ENCODE data around the gene RBM19.

Gene RBM19

DNA sequence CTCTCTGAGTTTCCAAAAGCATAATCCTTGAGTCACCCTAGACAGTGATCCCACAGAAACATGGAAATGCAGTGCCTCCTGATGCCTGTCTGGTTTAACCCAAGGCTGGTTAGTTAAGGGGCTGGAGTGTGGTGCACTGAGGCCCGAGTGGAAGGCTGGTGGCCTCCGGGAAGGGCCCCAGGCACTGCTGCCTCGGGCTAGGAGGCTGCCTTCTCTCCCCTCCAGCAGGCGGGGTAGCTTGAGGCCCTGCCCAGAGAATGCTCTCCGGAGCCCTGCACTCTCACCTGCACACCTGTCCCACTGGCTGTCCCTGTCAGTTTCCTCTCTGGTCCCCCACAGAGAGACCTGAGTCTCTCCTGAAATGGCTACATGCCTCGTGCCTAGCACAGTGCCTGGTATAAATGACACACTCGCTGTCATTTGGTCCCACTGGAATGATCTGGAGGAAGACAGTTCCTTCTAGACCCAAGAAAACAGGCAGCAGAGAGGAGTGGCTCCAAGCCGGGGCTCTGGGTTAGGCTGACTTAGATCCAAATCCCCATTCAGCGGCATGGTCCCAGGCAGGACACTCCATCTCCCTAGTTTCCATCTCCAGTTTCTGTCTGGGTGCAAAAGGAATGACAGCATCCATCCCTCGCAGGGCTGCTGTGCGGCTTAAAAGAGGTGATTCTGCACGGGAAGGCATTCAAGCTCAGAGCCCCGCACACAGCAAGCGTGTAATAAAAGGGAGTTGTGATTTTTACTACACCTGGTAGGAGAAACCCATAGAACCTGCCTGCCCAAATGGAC, 54.0 kb downstream of the RBM19 start:
- no peak for DNase-seq
- no peaks in the 10 kb centered on the region for H3K4me1 ChIP-seq (ENCODE audit: control extremely low read depth in 1 of 4, control insufficient read depth in 4 of 4, insufficient read depth in 4 of 4, low read length in 3 of 4)
- H3K27me3 ChIP-seq (replicated peaks in 2 of 5; ENCODE audit: control insufficient read depth in 4 of 5, insufficient read depth in 5 of 5, low read length in 4 of 5), result no peaks in the 10 kb centered on the region
- CTCF ChIA-PET, result interaction anchor here (1.1 kb wide), 2 partner anchors 12 to 19 kb away, joined by 3 to 5 read pairs; no protein-coding TSS in a partner anchor
- POLR2A ChIA-PET, result no interaction called here
- H3K4me3 ChIP-seq (ENCODE audit: control insufficient read depth in 1 of 7, extremely low read depth in 1 of 7, insufficient read depth in 4 of 7, low read depth in 2 of 7, low read length in 6 of 7), result no peak overlapping the region
- H3K36me3 ChIP-seq (ENCODE audit: control insufficient read depth in 4 of 4, insufficient read depth in 4 of 4, low read length in 3 of 4), result peaks cover 9 to 65% (median 41%) of the 10 kb centered on the region in 4 experiments
- 96% methylated on average over 14 of the region's 14 CpGs for WGBS (ENCODE audit: insufficient coverage)
- H3K9me3 ChIP-seq (ENCODE audit: control extremely low read depth in 1 of 5, control insufficient read depth in 4 of 5, insufficient read depth in 2 of 5, low read depth in 1 of 5, low read length in 4 of 5), result no peaks in the 10 kb centered on the region
- no peak overlapping the region for H3K27ac ChIP-seq (ENCODE audit: insufficient read depth in 1 of 2, low read depth in 1 of 2, low read length in 2 of 2, poor library complexity in 1 of 2, severe bottlenecking in 2 of 2)

DNA sequence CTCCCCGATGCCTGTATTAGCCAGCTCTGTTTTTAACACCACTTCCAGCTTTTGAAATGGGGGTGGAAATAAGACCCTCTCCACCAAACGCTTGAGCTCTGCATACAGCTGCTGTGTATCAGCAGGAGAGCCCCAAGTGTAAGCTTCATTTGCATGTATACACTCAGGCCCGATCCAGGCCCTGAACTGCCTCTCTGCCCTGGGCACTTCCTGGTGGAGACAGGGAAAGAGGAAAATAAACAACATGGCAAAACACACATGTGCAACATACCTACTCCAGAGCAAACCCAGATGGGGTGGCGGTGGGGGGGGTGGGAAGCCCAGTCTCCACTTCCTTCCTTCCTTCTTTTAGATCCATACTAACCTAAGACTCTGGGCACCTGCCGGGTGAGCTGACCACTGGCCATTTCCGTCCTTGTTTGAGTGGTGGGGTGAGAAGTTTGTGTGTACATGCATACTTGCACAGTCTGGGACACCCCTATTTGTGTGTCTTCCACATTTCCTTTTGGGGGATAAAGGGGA, 55.3 kb downstream of the RBM19 start:
- Histone ChIP-seq H3K27ac (ENCODE audit: insufficient read depth in 1 of 2, low read depth in 1 of 2, low read length in 2 of 2, poor library complexity in 1 of 2, severe bottlenecking in 2 of 2) (no peak overlapping the region), H3K4me3 (ENCODE audit: control insufficient read depth in 1 of 7, extremely low read depth in 1 of 7, insufficient read depth in 4 of 7, low read depth in 2 of 7, low read length in 6 of 7) (no peak overlapping the region), H3K36me3 (ENCODE audit: control insufficient read depth in 4 of 4, insufficient read depth in 4 of 4, low read length in 3 of 4) (peaks cover 4 to 67% (median 42%) of the 10 kb centered on the region in 4 experiments), H3K9me3 (ENCODE audit: control extremely low read depth in 1 of 5, control insufficient read depth in 4 of 5, insufficient read depth in 2 of 5, low read depth in 1 of 5, low read length in 4 of 5) (no peaks in the 10 kb centered on the region), H3K4me1 (ENCODE audit: control extremely low read depth in 1 of 4, control insufficient read depth in 4 of 4, insufficient read depth in 4 of 4, low read length in 3 of 4) (no peaks in the 10 kb centered on the region), H3K27me3 (replicated peaks in 2 of 5; ENCODE audit: control insufficient read depth in 4 of 5, insufficient read depth in 5 of 5, low read length in 4 of 5) (no peaks in the 10 kb centered on the region)
- WGBS (ENCODE audit: insufficient coverage), result 94% methylated on average over 2 of the region's 6 CpGs
- ChIA-PET POLR2A (no interaction called here), CTCF (interaction anchor here (0.5 kb wide), 1 partner anchor 886 kb away, joined by 3 read pairs; no protein-coding TSS in a partner anchor)
- no peak for DNase-seq

DNA sequence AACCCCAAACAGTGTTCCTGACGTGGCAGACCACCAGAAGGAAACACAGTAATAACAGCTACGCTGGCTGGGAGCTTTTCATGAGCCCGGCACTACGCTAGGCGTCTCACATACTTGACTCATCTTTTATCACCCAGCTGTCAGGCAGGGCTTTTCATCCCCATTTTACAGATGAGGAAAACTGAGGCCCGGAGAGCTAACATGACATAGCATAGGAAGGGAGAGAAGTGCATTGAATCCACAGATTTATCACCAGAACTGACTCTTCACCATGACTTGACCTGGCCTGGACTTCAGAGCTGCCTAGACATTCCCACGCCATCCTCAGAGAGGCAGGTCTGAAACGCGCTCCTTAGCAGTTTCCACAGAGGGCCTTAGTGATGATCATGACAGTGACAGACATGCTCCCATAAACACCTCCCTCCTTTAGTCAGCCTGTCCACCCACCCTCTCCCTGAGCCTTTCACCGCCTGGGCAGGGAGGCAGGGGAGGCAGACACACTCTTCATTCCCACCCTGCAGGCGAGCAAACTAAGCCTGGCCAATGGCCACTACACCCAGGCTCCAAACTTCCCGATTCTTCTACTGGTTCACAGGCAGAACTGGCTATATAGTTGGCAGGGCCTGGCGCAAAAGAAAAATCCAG, 56.2 kb downstream of the RBM19 start:
- Histone ChIP-seq H3K27ac (ENCODE audit: insufficient read depth in 1 of 2, low read depth in 1 of 2, low read length in 2 of 2, poor library complexity in 1 of 2, severe bottlenecking in 2 of 2) (no peak overlapping the region), H3K9me3 (ENCODE audit: control extremely low read depth in 1 of 5, control insufficient read depth in 4 of 5, insufficient read depth in 2 of 5, low read depth in 1 of 5, low read length in 4 of 5) (no peaks in the 10 kb centered on the region), H3K4me1 (ENCODE audit: control extremely low read depth in 1 of 4, control insufficient read depth in 4 of 4, insufficient read depth in 4 of 4, low read length in 3 of 4) (no peaks in the 10 kb centered on the region), H3K27me3 (replicated peaks in 2 of 5; ENCODE audit: control insufficient read depth in 4 of 5, insufficient read depth in 5 of 5, low read length in 4 of 5) (no peaks in the 10 kb centered on the region), H3K36me3 (ENCODE audit: control insufficient read depth in 4 of 4, insufficient read depth in 4 of 4, low read length in 3 of 4) (peaks cover 4 to 68% (median 41%) of the 10 kb centered on the region in 4 experiments), H3K4me3 (ENCODE audit: control insufficient read depth in 1 of 7, extremely low read depth in 1 of 7, insufficient read depth in 4 of 7, low read depth in 2 of 7, low read length in 6 of 7) (no peak overlapping the region)
- CTCF ChIA-PET, result interaction anchor here (0.5 to 2.1 kb wide), 4 partner anchors 9 to 887 kb away, joined by 3 to 8 read pairs (median 3); no protein-coding TSS in a partner anchor
- POLR2A ChIA-PET, result no interaction called here
- 98% methylated on average over 13 of the region's 13 CpGs for WGBS (ENCODE audit: insufficient coverage)
- DNase-seq, result no peak

DNA sequence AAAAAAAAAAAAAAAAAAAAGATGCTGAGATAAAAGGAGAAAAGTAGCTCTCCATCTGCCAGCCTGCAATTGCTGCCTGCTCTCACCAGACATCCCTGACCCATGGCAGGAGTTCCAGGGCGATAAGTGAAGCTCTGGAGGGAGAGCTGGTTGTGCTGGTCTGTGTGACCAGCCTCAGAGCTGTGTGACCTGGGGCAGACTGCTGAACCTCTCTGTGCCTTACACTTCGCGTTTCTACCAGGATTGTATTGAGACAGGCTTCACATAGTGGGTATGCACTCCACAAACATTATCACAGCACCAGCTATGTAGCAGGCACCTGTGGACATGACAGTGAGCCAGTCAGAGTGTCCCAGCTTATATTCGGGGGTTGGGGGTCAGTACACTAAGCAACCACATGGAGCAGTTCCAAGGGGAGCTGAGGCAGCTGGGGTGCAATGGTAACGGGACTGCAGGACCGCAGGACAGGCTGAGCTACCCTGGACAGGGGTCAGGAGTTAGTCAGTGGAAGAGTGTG, 57.5 kb downstream of the RBM19 start:
- H3K27me3 ChIP-seq (replicated peaks in 2 of 5; ENCODE audit: control insufficient read depth in 4 of 5, insufficient read depth in 5 of 5, low read length in 4 of 5), result no peaks in the 10 kb centered on the region
- no peak overlapping the region for H3K4me3 ChIP-seq (ENCODE audit: control insufficient read depth in 1 of 7, extremely low read depth in 1 of 7, insufficient read depth in 4 of 7, low read depth in 2 of 7, low read length in 6 of 7)
- peaks cover 4 to 72% (median 42%) of the 10 kb centered on the region in 4 experiments for H3K36me3 ChIP-seq (ENCODE audit: control insufficient read depth in 4 of 4, insufficient read depth in 4 of 4, low read length in 3 of 4)
- POLR2A ChIA-PET, result no interaction called here
- CTCF ChIA-PET, result interaction anchor here (0.9 to 2.1 kb wide), 3 partner anchors 11 to 465 kb away, joined by 3 to 8 read pairs (median 3); no protein-coding TSS in a partner anchor
- DNase-seq, result no peak
- no peaks in the 10 kb centered on the region for H3K4me1 ChIP-seq (ENCODE audit: control extremely low read depth in 1 of 4, control insufficient read depth in 4 of 4, insufficient read depth in 4 of 4, low read length in 3 of 4)
- 97% methylated on average over 3 of the region's 6 CpGs for WGBS (ENCODE audit: insufficient coverage)
- H3K27ac ChIP-seq (ENCODE audit: insufficient read depth in 1 of 2, low read depth in 1 of 2, low read length in 2 of 2, poor library complexity in 1 of 2, severe bottlenecking in 2 of 2), result no peak overlapping the region
- no peaks in the 10 kb centered on the region for H3K9me3 ChIP-seq (ENCODE audit: control extremely low read depth in 1 of 5, control insufficient read depth in 4 of 5, insufficient read depth in 2 of 5, low read depth in 1 of 5, low read length in 4 of 5)

DNA sequence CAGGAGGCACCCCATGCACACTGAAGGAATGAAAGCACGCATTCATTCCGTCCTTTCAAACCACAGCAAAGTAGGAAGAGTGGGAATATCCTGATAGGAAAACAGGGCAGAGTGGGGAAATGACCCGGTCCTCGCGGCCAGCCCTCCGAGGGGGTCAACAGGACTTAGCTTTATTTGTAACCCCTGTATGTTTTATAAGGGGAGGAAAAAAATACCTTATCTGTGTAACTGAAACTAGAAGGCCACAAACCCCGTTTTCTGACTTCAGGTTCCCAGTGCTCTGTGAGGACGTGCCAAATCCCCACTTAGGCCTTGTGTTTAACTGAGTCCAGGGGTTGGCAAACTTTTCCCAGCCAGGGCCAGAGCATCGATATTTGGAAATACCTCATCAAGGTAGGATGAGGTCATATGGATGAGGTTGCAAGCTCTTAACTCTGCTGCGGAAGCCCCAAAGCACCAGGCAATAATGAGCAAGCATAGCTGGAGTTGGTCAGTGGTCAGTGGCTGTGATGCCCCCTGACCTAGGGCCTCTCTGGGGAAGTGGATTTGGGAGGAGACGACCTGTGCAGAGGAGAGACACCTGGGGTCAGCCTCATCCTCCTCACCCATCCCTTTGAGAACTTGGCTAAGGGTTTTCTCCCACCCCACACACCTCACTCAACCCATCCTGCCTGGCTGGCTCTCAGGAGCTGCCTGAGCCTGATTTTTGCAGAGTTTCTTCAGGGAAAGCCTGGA, 58.5 kb downstream of the RBM19 start:
- Histone ChIP-seq H3K9me3 (ENCODE audit: control extremely low read depth in 1 of 5, control insufficient read depth in 4 of 5, insufficient read depth in 2 of 5, low read depth in 1 of 5, low read length in 4 of 5) (no peaks in the 10 kb centered on the region), H3K27me3 (replicated peaks in 2 of 5; ENCODE audit: control insufficient read depth in 4 of 5, insufficient read depth in 5 of 5, low read length in 4 of 5) (no peaks in the 10 kb centered on the region), H3K4me1 (ENCODE audit: control extremely low read depth in 1 of 4, control insufficient read depth in 4 of 4, insufficient read depth in 4 of 4, low read length in 3 of 4) (no peaks in the 10 kb centered on the region), H3K27ac (ENCODE audit: insufficient read depth in 1 of 2, low read depth in 1 of 2, low read length in 2 of 2, poor library complexity in 1 of 2, severe bottlenecking in 2 of 2) (no peak overlapping the region), H3K36me3 (ENCODE audit: control insufficient read depth in 4 of 4, insufficient read depth in 4 of 4, low read length in 3 of 4) (peaks cover 4 to 68% (median 48%) of the 10 kb centered on the region in 4 experiments), H3K4me3 (ENCODE audit: control insufficient read depth in 1 of 7, extremely low read depth in 1 of 7, insufficient read depth in 4 of 7, low read depth in 2 of 7, low read length in 6 of 7) (no peak overlapping the region)
- WGBS (ENCODE audit: insufficient coverage), result 99% methylated on average over 9 of the region's 11 CpGs
- POLR2A ChIA-PET, result no interaction called here
- CTCF ChIA-PET, result interaction anchor here (2.1 kb wide), 1 partner anchor 12 kb away, joined by 8 read pairs; no protein-coding TSS in a partner anchor
- no peak for DNase-seq

DNA sequence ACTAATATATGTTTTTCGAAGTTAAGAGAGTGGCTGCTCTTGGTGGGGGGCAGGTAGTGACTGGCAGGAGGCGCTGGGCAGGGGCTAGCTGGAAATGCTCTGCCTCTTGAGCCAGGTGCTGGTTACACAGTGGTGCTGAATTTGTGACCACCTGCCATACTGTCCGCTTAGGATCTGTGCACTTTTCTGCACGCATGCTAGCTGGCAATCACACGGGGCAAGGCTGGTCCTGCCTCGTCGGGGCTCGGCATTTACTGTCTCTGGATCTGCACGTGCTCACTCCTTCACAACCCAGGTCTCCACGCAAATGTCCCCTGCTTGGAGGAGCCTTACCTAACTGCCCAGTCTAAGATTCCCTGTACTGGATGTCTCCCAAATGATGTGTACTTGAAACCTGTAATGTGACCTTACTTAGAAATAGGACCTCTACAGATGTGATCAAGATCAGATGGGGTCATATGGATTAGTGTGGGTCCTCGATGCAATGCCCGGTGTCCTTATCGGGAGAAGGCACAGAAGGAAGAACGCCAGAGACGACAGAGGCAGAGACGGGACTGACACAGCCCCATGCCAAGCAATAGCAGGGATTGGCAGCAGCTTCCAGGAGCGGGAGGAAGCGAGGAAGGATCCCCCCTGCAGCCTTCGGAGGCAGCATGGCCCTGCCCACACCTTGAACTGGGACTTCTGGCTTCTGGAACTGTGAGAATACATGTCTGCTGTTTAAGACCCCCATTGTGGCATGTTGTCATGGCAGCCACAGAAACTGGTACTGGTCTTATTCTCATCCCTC, 59.5 kb downstream of the RBM19 start:
- CTCF ChIA-PET, result no interaction called here
- no peaks in the 10 kb centered on the region for H3K9me3 ChIP-seq (ENCODE audit: control extremely low read depth in 1 of 5, control insufficient read depth in 4 of 5, insufficient read depth in 2 of 5, low read depth in 1 of 5, low read length in 4 of 5)
- WGBS (ENCODE audit: insufficient coverage), result 98% methylated on average over 18 of the region's 19 CpGs
- DNase-seq, result no peak
- POLR2A ChIA-PET, result no interaction called here
- peaks cover 4 to 62% (median 43%) of the 10 kb centered on the region in 4 experiments for H3K36me3 ChIP-seq (ENCODE audit: control insufficient read depth in 4 of 4, insufficient read depth in 4 of 4, low read length in 3 of 4)
- H3K4me3 ChIP-seq (ENCODE audit: control insufficient read depth in 1 of 7, extremely low read depth in 1 of 7, insufficient read depth in 4 of 7, low read depth in 2 of 7, low read length in 6 of 7), result no peak overlapping the region
- no peaks in the 10 kb centered on the region for H3K4me1 ChIP-seq (ENCODE audit: control extremely low read depth in 1 of 4, control insufficient read depth in 4 of 4, insufficient read depth in 4 of 4, low read length in 3 of 4)
- H3K27me3 ChIP-seq (replicated peaks in 2 of 5; ENCODE audit: control insufficient read depth in 4 of 5, insufficient read depth in 5 of 5, low read length in 4 of 5), result no peaks in the 10 kb centered on the region
- H3K27ac ChIP-seq (ENCODE audit: insufficient read depth in 1 of 2, low read depth in 1 of 2, low read length in 2 of 2, poor library complexity in 1 of 2, severe bottlenecking in 2 of 2), result no peak overlapping the region

Data from common myeloid progenitor, CD34-positive (primary cell).